HepG2 (cell line): ENCODE data around the gene SERTAD2. TPM values are rescaled to one million over a fixed set of nuclear protein-coding genes. Genes with fewer than 3 reads are reported as not detected.

Source experiments
- CREM ChIP-seq, 2 experiments: sonication (generic) in 1 of 2; formaldehyde crosslinking in 1 of 2; IDR thresholded peaks; 2 replicates each; pipeline versions ENCODE4 v1.4.0 to v1.6.1; 2016 to 2020; ENCODE audit warnings: antibody characterized with exemption in 1 of 2, mild to moderate bottlenecking in 1 of 2, missing genetic modification reagents in 1 of 2
- KLF11 ChIP-seq: IDR thresholded peaks from 2 replicates; pipeline ENCODE4 v1.6.1; 2016; ENCODE audit warnings: missing compliant biosample characterization
- NFKB2 ChIP-seq: sonication (generic); formaldehyde crosslinking; IDR thresholded peaks from 2 replicates; pipeline ENCODE4 v1.4.0; 2020; ENCODE audit warnings: missing genetic modification reagents, borderline replicate concordance
- RFX3 ChIP-seq: IDR thresholded peaks from 2 replicates; pipeline ENCODE4 v1.6.1; 2016; ENCODE audit warnings: missing biosample characterization, missing genetic modification reagents
- SNAI1 ChIP-seq: sonication (generic); formaldehyde crosslinking; IDR thresholded peaks from 2 replicates; pipeline ENCODE4 v1.5.0; 2020; ENCODE audit warnings: mild to moderate bottlenecking, missing genetic modification reagents, borderline replicate concordance
- ZBTB37 ChIP-seq: sonication (generic); formaldehyde crosslinking; IDR thresholded peaks from 2 replicates; pipeline ENCODE4 v1.4.0; 2020; ENCODE audit warnings: mild to moderate bottlenecking, missing genetic modification reagents
- ZBTB44 ChIP-seq: sonication (generic); formaldehyde crosslinking; IDR thresholded peaks from 2 replicates; pipeline ENCODE4 v1.4.0; 2020; ENCODE audit warnings: missing genetic modification reagents
- ZNF136 ChIP-seq: sonication (generic); formaldehyde crosslinking; IDR thresholded peaks from 2 replicates; pipeline ENCODE4 v1.8.1; 2022; ENCODE audit warnings: low read depth, mild to moderate bottlenecking, moderate library complexity, missing genetic modification reagents
- ZNF276 ChIP-seq: sonication (generic); formaldehyde crosslinking; IDR thresholded peaks from 2 replicates; pipeline ENCODE4 v1.4.0; 2020; ENCODE audit warnings: mild to moderate bottlenecking, low read depth, missing genetic modification reagents
- ZNF562 ChIP-seq: sonication (generic); formaldehyde crosslinking; IDR thresholded peaks from 2 replicates; pipeline ENCODE4 v1.8.0; 2022; ENCODE audit warnings: missing genetic modification reagents, borderline replicate concordance
- ZNF644 ChIP-seq: IDR thresholded peaks from 2 replicates; pipeline ENCODE4 v1.6.1; 2016; ENCODE audit warnings: low read depth
- polyA plus RNA-seq, 8 experiments: library from polyadenylated mRNA; depleted of rRNA in 3 of 8; stranded (reverse) in 7 of 8; unstranded in 1 of 8; fragments of >200 nt; fragmentation: Illumina TruSeq in 4 of 8; extraction: Trizol in 4 of 8; gene quantifications; 2 replicates each; pipeline versions ENCODE4 v1.2.1 to v1.2.3, GENCODE V29; 2011 to 2016; ENCODE audit warnings: low read depth in 4 of 8, missing spikeins in 1 of 8, mixed read lengths in 1 of 8; ENCODE audit not compliant: insufficient read depth in 1 of 8
- total RNA-seq, 5 experiments: library from RNA; depleted of rRNA; stranded (reverse); fragments of >200 nt; fragmentation: Illumina TruSeq; extraction: Trizol; gene quantifications; 2 replicates each; pipeline ENCODE4 v1.2.3, GENCODE V29; 2016; ENCODE audit warnings: low read depth in 1 of 5
- TF ChIP-seq, protein P1 (sequence below): sonication (generic); formaldehyde crosslinking; IDR thresholded peaks from 2 replicates; pipeline ENCODE4 v1.4.0; 2020; ENCODE audit warnings: missing genetic modification reagents
- TF ChIP-seq, protein P2 (sequence below): sonication (generic); formaldehyde crosslinking; conservative IDR thresholded peaks from 2 replicates; pipeline ENCODE4 v1.8.1; 2023; ENCODE audit warnings: missing genetic modification reagents
- TF ChIP-seq, protein P3 (sequence below): sonication (generic); formaldehyde crosslinking; IDR thresholded peaks from 2 replicates; pipeline ENCODE4; 2020; ENCODE audit warnings: missing genetic modification reagents, mild to moderate bottlenecking, borderline replicate concordance

Gene SERTAD2
- total and polyA plus RNA-seq, 2 of the 13 experiments (the other 11 are each of a cell fraction or from before 2014, with no cell fraction given), result 6.7 to 22.6 TPM

DNA sequence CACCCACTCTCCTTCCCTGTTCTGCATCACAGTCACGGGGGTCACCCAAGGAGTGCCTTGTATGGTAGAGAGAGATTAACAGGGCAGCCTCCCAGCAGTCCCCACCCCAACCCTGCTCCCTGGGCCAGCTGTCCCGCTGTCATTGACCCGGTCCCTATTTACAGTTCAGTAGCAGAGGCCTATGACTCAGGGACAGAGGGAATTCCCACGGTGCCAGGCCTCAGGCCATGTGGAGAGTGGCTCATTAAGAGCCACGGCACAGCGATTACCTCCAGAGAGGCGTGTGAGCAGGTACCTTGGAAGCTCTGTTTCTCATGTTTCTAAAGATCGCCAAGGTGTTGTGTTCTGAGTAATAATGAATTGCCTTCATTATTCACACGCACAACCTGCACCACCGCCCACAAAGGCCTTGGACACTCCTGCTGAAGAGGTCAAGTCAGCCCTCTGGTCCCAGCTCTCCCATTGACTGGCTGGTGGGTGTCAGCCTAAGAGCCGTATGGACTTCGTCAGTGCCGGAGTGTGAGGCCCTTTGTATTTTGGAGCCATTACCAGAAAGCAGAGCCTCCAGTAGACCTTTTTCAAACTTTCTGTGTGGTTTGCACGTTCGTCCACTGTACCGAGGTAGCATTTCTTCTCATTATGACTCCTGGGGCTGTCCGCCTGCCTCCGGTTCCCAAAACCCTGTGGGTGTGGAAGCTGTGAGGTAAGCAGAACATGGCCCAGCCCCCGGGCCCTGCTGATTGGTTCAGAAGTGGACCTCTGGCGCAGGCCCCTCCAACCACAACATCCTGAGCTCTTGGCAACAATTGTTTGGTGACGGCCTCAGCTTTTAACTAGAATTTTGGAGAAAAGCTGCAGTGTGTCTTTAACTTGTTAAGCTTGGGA, 47.0 kb downstream of the SERTAD2 start (continued):
- TF ChIP-seq, protein P1, sequence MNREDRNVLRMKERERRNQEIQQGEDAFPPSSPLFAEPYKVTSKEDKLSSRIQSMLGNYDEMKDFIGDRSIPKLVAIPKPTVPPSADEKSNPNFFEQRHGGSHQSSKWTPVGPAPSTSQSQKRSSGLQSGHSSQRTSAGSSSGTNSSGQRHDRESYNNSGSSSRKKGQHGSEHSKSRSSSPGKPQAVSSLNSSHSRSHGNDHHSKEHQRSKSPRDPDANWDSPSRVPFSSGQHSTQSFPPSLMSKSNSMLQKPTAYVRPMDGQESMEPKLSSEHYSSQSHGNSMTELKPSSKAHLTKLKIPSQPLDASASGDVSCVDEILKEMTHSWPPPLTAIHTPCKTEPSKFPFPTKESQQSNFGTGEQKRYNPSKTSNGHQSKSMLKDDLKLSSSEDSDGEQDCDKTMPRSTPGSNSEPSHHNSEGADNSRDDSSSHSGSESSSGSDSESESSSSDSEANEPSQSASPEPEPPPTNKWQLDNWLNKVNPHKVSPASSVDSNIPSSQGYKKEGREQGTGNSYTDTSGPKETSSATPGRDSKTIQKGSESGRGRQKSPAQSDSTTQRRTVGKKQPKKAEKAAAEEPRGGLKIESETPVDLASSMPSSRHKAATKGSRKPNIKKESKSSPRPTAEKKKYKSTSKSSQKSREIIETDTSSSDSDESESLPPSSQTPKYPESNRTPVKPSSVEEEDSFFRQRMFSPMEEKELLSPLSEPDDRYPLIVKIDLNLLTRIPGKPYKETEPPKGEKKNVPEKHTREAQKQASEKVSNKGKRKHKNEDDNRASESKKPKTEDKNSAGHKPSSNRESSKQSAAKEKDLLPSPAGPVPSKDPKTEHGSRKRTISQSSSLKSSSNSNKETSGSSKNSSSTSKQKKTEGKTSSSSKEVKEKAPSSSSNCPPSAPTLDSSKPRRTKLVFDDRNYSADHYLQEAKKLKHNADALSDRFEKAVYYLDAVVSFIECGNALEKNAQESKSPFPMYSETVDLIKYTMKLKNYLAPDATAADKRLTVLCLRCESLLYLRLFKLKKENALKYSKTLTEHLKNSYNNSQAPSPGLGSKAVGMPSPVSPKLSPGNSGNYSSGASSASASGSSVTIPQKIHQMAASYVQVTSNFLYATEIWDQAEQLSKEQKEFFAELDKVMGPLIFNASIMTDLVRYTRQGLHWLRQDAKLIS, result no peak
- TF ChIP-seq, protein P2, sequence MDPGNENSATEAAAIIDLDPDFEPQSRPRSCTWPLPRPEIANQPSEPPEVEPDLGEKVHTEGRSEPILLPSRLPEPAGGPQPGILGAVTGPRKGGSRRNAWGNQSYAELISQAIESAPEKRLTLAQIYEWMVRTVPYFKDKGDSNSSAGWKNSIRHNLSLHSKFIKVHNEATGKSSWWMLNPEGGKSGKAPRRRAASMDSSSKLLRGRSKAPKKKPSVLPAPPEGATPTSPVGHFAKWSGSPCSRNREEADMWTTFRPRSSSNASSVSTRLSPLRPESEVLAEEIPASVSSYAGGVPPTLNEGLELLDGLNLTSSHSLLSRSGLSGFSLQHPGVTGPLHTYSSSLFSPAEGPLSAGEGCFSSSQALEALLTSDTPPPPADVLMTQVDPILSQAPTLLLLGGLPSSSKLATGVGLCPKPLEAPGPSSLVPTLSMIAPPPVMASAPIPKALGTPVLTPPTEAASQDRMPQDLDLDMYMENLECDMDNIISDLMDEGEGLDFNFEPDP (CRISPR knock-in tag), result no peak
- no peak for TF ChIP-seq ZBTB44 (CRISPR knock-in tag)
- TF ChIP-seq, protein P3, sequence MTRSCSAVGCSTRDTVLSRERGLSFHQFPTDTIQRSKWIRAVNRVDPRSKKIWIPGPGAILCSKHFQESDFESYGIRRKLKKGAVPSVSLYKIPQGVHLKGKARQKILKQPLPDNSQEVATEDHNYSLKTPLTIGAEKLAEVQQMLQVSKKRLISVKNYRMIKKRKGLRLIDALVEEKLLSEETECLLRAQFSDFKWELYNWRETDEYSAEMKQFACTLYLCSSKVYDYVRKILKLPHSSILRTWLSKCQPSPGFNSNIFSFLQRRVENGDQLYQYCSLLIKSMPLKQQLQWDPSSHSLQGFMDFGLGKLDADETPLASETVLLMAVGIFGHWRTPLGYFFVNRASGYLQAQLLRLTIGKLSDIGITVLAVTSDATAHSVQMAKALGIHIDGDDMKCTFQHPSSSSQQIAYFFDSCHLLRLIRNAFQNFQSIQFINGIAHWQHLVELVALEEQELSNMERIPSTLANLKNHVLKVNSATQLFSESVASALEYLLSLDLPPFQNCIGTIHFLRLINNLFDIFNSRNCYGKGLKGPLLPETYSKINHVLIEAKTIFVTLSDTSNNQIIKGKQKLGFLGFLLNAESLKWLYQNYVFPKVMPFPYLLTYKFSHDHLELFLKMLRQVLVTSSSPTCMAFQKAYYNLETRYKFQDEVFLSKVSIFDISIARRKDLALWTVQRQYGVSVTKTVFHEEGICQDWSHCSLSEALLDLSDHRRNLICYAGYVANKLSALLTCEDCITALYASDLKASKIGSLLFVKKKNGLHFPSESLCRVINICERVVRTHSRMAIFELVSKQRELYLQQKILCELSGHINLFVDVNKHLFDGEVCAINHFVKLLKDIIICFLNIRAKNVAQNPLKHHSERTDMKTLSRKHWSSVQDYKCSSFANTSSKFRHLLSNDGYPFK (CRISPR knock-in tag), result peak; percentile 52; the same call in 1 of the 2 replicates
- peak; percentile 63 for TF ChIP-seq ZNF644
- TF ChIP-seq KLF11 (CRISPR knock-in tag), result no peak
- TF ChIP-seq ZNF136 (CRISPR knock-in tag), result peak; percentile 52
- TF ChIP-seq RFX3 (CRISPR knock-in tag), result no peak
- TF ChIP-seq CREM (IDR thresholded peaks at IDR 0.05), result no peak
- TF ChIP-seq CREM (CRISPR knock-in tag; IDR thresholded peaks at IDR 0.05), result no peak
- TF ChIP-seq NFKB2 (CRISPR knock-in tag), result peak; percentile 19; the same call in 1 of the 2 replicates
- no peak for TF ChIP-seq SNAI1 (CRISPR knock-in tag)
- TF ChIP-seq ZNF562 (CRISPR knock-in tag), result no peak
- TF ChIP-seq ZNF276, result 0 out of 2 replicates have a peak, but pooled peaks have one; percentile 66
- no peak for TF ChIP-seq ZBTB37
